ENCODE results near the gene ANKS3. TPM values are rescaled to one million over a fixed set of nuclear protein-coding genes. Genes with fewer than 3 reads are reported as not detected.

Gene ANKS3
- total RNA-seq, 1 experiment from 2014 or later, result 32.8 TPM

DNA sequence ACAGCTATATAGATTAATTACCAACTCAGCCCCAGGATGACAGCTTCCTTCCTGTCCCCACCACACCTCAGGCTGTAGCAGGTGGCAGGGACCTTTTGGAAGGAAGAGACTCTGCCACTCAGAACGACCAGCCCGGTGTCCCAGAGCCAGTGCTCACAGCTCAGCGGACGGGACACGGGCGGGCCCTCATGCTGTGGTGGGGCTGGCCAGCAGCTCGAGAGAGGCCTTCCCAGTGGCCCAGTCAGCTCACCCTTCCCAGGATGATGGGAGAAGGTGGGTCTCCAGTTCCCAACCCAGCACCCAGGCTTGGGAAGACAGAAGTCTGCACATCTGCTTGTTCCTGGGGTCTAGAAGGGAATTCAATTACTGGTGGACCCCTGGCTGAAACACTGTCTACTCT, 30.2 kb downstream of the ANKS3 start:
- no peak overlapping the region for H3K4me3 ChIP-seq
- ChIA-PET POLR2A (ENCODE audit: unreplicated experiment) (interaction anchor here (0.5 to 0.6 kb wide), 2 partner anchors 87 to 405 kb away, joined by 3 read pairs; no protein-coding TSS in a partner anchor), CTCF (no interaction called here)
- no peaks in the 10 kb centered on the region for H3K9me2 ChIP-seq (ENCODE audit: insufficient read depth)
- H3K4me2 ChIP-seq, result no peak overlapping the region
- no peaks in the 10 kb centered on the region for H3K79me2 ChIP-seq (ENCODE audit: low read depth)
- no peak for TF ChIP-seq EZH2 (IDR thresholded peaks at IDR 0.05; ENCODE audit: low read depth)
- TF ChIP-seq, protein P1, sequence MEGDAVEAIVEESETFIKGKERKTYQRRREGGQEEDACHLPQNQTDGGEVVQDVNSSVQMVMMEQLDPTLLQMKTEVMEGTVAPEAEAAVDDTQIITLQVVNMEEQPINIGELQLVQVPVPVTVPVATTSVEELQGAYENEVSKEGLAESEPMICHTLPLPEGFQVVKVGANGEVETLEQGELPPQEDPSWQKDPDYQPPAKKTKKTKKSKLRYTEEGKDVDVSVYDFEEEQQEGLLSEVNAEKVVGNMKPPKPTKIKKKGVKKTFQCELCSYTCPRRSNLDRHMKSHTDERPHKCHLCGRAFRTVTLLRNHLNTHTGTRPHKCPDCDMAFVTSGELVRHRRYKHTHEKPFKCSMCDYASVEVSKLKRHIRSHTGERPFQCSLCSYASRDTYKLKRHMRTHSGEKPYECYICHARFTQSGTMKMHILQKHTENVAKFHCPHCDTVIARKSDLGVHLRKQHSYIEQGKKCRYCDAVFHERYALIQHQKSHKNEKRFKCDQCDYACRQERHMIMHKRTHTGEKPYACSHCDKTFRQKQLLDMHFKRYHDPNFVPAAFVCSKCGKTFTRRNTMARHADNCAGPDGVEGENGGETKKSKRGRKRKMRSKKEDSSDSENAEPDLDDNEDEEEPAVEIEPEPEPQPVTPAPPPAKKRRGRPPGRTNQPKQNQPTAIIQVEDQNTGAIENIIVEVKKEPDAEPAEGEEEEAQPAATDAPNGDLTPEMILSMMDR (conservative IDR thresholded peaks at IDR 0.05), result no peak
- H2AFZ ChIP-seq, result no peak overlapping the region
- H3K36me3 ChIP-seq (ENCODE audit: low read depth), result peaks cover 3% of the 10 kb centered on the region; the same call in 1 of the 2 replicates
- DNase-seq, result no peak
- H3K27ac ChIP-seq, result no peak overlapping the region
- no TSS peak for BruUV-seq (replicated peaks)
- no peaks in the 10 kb centered on the region for H4K20me1 ChIP-seq (ENCODE audit: insufficient read depth)
- no peaks in the 10 kb centered on the region for H3K27me3 ChIP-seq (ENCODE audit: insufficient read depth, low read depth)
- no peaks in the 10 kb centered on the region for H3K9me3 ChIP-seq (ENCODE audit: insufficient read depth, low read depth)
- intact Hi-C loops (cut with micrococcal nuclease; ENCODE audit: unreplicated experiment), result no loop called here
- H3K4me1 ChIP-seq (replicated peaks; ENCODE audit: insufficient read depth), result no peaks in the 10 kb centered on the region
- peaks cover 5% of the 10 kb centered on the region; the same call in 1 of the 2 replicates for H3F3A ChIP-seq (ENCODE audit: insufficient read depth, low read depth)

DNA sequence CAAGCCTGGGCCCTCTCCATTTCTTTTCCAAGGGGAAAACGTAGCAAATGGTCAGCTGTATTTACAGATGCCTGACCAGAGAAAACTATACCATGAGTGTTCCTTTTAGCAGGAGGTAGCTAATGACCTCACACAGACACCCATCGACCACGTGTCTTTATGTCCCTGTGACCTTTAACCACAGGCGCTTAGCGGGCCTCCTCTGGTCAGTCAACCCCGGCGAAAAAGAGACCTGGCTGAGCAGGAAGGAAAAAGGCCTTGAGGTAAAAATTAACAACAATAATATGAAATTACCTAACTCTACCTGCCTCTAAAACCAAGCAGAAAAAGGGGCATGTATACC, 31.6 kb downstream of the ANKS3 start:
- no peak for DNase-seq
- Histone ChIP-seq H3K4me2 (no peak overlapping the region), H3K9me2 (ENCODE audit: insufficient read depth) (no peaks in the 10 kb centered on the region), H3K4me3 (no peak overlapping the region), H3K27me3 (ENCODE audit: insufficient read depth, low read depth) (no peaks in the 10 kb centered on the region), H3K36me3 (ENCODE audit: low read depth) (peaks cover 1% of the 10 kb centered on the region; the same call in 1 of the 2 replicates), H3K4me1 (replicated peaks; ENCODE audit: insufficient read depth) (no peaks in the 10 kb centered on the region), H3F3A (ENCODE audit: insufficient read depth, low read depth) (peaks cover 7% of the 10 kb centered on the region; the same call in 1 of the 2 replicates), H3K79me2 (ENCODE audit: low read depth) (no peaks in the 10 kb centered on the region), H3K27ac (no peak overlapping the region), H3K9me3 (ENCODE audit: insufficient read depth, low read depth) (no peaks in the 10 kb centered on the region), H2AFZ (no peak overlapping the region), H4K20me1 (ENCODE audit: insufficient read depth) (no peaks in the 10 kb centered on the region)
- BruUV-seq (replicated peaks), result no TSS peak
- no peak for TF ChIP-seq EZH2 (IDR thresholded peaks at IDR 0.05; ENCODE audit: low read depth)
- TF ChIP-seq, protein P1 (conservative IDR thresholded peaks at IDR 0.05), result no peak
- intact Hi-C loops (cut with micrococcal nuclease; ENCODE audit: unreplicated experiment), result no loop called here
- ChIA-PET CTCF (interaction anchor here (0.5 kb wide), 1 partner anchor 223 kb away, joined by 6 read pairs; no protein-coding TSS in a partner anchor), POLR2A (ENCODE audit: unreplicated experiment) (no interaction called here)

DNA sequence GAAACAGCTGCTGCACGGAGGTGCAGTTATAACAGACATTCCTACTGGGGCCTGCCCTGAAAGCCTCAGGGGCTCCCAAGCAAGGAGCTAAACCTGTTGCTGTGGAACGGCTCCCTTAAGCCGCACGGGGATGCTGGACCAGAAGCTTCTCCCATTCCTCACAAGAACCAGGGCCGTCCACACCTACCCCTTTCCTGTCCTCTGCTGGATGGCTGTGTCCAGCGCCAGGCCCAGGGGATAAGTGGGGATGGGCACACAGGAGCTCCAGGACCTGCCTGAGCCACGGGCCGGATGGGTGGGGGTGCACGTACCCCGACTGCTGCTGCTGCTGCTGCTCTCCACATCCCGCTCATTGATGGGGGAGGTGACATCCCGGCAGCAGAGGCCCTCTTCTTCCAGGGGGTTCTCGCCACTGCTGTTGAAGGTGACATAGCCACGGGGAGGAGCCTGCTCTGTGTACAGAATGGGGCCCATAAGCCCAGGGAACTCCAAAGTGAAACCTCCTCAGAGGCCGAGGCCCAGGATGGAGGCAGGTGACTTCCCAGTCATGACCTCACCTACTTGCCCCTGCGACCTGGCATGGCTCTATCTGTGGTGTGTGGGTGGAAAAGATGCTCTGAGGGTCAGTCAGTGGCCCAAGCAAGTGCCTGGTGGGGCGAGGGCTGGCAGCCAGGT, 32.1 kb downstream of the ANKS3 start:
- no peaks in the 10 kb centered on the region for H3K4me1 ChIP-seq (replicated peaks; ENCODE audit: insufficient read depth)
- no peaks in the 10 kb centered on the region for H3K27me3 ChIP-seq (ENCODE audit: insufficient read depth, low read depth)
- DNase-seq, result no peak
- no peak overlapping the region for H3K4me3 ChIP-seq
- H3K36me3 ChIP-seq (ENCODE audit: low read depth), result no peaks in the 10 kb centered on the region; the same call in 1 of the 2 replicates
- CTCF ChIA-PET, result interaction anchor here (0.5 kb wide), 1 partner anchor 222 kb away, joined by 6 read pairs; no protein-coding TSS in a partner anchor
- no peaks in the 10 kb centered on the region for H3K9me3 ChIP-seq (ENCODE audit: insufficient read depth, low read depth)
- H3K79me2 ChIP-seq (ENCODE audit: low read depth), result no peaks in the 10 kb centered on the region
- no peaks in the 10 kb centered on the region for H3K9me2 ChIP-seq (ENCODE audit: insufficient read depth)
- intact Hi-C loops (cut with micrococcal nuclease; ENCODE audit: unreplicated experiment), result no loop called here
- TF ChIP-seq, protein P1 (conservative IDR thresholded peaks at IDR 0.05), result no peak
- TF ChIP-seq EZH2 (IDR thresholded peaks at IDR 0.05; ENCODE audit: low read depth), result no peak
- no peak overlapping the region for H2AFZ ChIP-seq
- BruUV-seq (replicated peaks), result no TSS peak
- H3K4me2 ChIP-seq, result no peak overlapping the region
- H4K20me1 ChIP-seq (ENCODE audit: insufficient read depth), result no peaks in the 10 kb centered on the region
- POLR2A ChIA-PET (ENCODE audit: unreplicated experiment), result no interaction called here
- no peak overlapping the region for H3K27ac ChIP-seq
- H3F3A ChIP-seq (ENCODE audit: insufficient read depth, low read depth), result peaks cover 9% of the 10 kb centered on the region; the same call in 1 of the 2 replicates
